ENCODE data around the gene VAPB.

DNA sequence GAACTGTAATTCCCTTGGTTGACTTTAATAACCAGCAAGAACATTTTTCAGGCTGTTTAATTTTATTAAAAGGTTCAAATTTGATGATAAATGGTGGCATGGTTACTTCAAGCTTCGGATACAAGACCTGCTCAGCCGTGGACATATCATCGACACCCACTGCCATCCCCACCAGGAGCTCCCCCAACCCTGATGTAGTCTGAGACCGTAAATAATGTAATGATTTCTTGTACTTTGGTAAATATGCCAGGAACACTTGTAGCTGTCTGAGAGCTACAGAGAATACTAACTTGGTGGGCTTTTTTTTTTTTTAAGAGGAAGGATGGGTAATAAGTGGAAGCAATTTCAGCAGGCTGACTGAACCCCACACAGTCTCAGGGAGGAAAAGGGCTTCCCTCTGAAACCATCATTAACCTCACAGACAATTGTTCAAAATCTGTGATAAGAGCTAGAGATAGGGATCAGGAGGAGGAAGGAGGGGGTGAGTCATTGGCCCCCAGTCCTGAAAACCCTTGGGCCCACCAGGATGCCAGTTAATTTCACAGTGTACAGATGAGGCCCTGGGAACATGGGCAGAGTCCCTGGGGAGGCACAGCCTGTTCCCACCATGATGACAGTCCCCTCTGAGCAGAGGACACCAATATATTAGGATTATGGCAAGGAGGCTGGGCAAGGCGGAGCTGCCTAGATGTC lies 70.2 kb downstream of the VAPB start:
- TF ChIP-seq CTCF (IDR thresholded peaks at IDR 0.05; ENCODE audit: low read depth, low read length) (no peak), EZH2phosphoT487 (IDR thresholded peaks at IDR 0.05; ENCODE audit: low read depth) (no peak)

All from OCI-LY3 (cell line).